H1 (cell line): Measurements from ENCODE around the gene SAMMSON. TPM values are rescaled to one million over a fixed set of nuclear protein-coding genes. Genes with fewer than 3 reads are reported as not detected.

Experiments
- CTCF ChIA-PET: fragments of 300-600 bp; sonication (Branson Sonifier 250); formaldehyde crosslinking; loops from one replicate; lab custom pipeline; 2021; ENCODE audit not compliant: partially characterized antibody; lab: Charles Lee
- POLR2A ChIA-PET: fragments of 300-600 bp; sonication (Branson Sonifier 250); formaldehyde crosslinking; loops from one replicate; lab custom pipeline; 2021; ENCODE audit warnings: inconsistent platforms; ENCODE audit not compliant: partially characterized antibody; lab: Charles Lee
- DNase-seq, 2 experiments: peaks; one replicate each; pipeline versions ENCODE4 v3.0.0 to v3.0.0-alpha.2; 2010 to 2022; ENCODE audit warnings: low spot score in 2 of 2, low read depth in 1 of 2, mixed read lengths in 1 of 2
- FAIRE-seq: peaks from 2 replicates; lab custom pipeline; 2011; peaks lifted over from hg19 to GRCh38; lab: Jason Lieb, UNC
- H2AFZ ChIP-seq: 2 replicates; pipeline ENCODE4 v1.8.1; 2012; ENCODE audit warnings: low read length, inconsistent platforms
- H2AK5ac ChIP-seq: 2 replicates; pipeline ENCODE4 v1.6.1; 2013; ENCODE audit warnings: low read depth, low read length
- H2BK120ac ChIP-seq: replicated peaks from 2 replicates; pipeline ENCODE3; 2013; ENCODE audit warnings: low read depth, low read length, inconsistent platforms
- H2BK12ac ChIP-seq: 2 replicates; pipeline ENCODE4 v1.6.1; 2013; ENCODE audit warnings: low read depth, low read length
- H2BK15ac ChIP-seq: 2 replicates; pipeline ENCODE4 v1.6.1; 2013; ENCODE audit warnings: low read length
- H2BK20ac ChIP-seq: 2 replicates; pipeline ENCODE4 v1.6.1; 2013; ENCODE audit warnings: low read length
- H2BK5ac ChIP-seq: 2 replicates; pipeline ENCODE4 v1.6.1; 2013; ENCODE audit warnings: low read depth, low read length
- H3K14ac ChIP-seq: 2 replicates; pipeline ENCODE4 v1.6.1; 2013; ENCODE audit warnings: inconsistent platforms; ENCODE audit not compliant: insufficient read length
- H3K18ac ChIP-seq: 2 replicates; pipeline ENCODE4 v1.6.1; 2013; ENCODE audit warnings: low read length; ENCODE audit errors: extremely low read depth
- H3K23ac ChIP-seq: 2 replicates; pipeline ENCODE4 v1.6.1; 2013; ENCODE audit warnings: inconsistent platforms; ENCODE audit not compliant: insufficient read length
- H3K23me2 ChIP-seq: 2 replicates; pipeline ENCODE4 v1.6.1; 2013; ENCODE audit warnings: low read depth, low read length
- H3K27ac ChIP-seq: 2 replicates; pipeline ENCODE4 v1.6.1; 2011; ENCODE audit warnings: low read depth, low read length, inconsistent platforms
- H3K27me3 ChIP-seq, 4 experiments: replicated peaks in 1 of 4; 1 replicate in 1 of 4; 2 replicates in 3 of 4; pipeline versions ENCODE4 v1.6.1 to v1.8.1; 2011 to 2013; ENCODE audit warnings: low read length in 3 of 4, mild to moderate bottlenecking in 3 of 4, inconsistent platforms in 2 of 4, mixed read lengths in 2 of 4, moderate library complexity in 1 of 4; ENCODE audit not compliant: control insufficient read depth in 3 of 4, insufficient read depth in 3 of 4; ENCODE audit errors: extremely low read depth in 1 of 4
- H3K36me3 ChIP-seq, 4 experiments: 2 replicates each; pipeline versions ENCODE4 v1.6.1 to v1.8.1; 2011 to 2013; ENCODE audit warnings: mild to moderate bottlenecking in 4 of 4, low read length in 3 of 4, moderate library complexity in 2 of 4, control low read depth in 1 of 4, inconsistent platforms in 1 of 4; ENCODE audit not compliant: insufficient read depth in 4 of 4, control insufficient read depth in 2 of 4
- H3K4ac ChIP-seq: replicated peaks from 2 replicates; pipeline ENCODE3; 2013; ENCODE audit warnings: low read length, low read depth, mixed read lengths, inconsistent platforms; ENCODE audit not compliant: insufficient read length
- H3K4me1 ChIP-seq, 4 experiments: replicated peaks in 1 of 4; 1 replicate in 1 of 4; 2 replicates in 3 of 4; pipeline versions ENCODE4 v1.6.1 to v1.8.1; 2011 to 2013; ENCODE audit warnings: low read length in 3 of 4, inconsistent platforms in 2 of 4, mixed read lengths in 1 of 4; ENCODE audit not compliant: insufficient read depth in 4 of 4, control insufficient read depth in 3 of 4
- H3K4me2 ChIP-seq, 2 experiments: 2 replicates each; pipeline versions ENCODE4 v1.6.1 to v1.8.1; 2011 to 2013; ENCODE audit warnings: low read depth in 2 of 2, low read length in 2 of 2, control low read depth in 1 of 2, inconsistent platforms in 1 of 2, mild to moderate bottlenecking in 1 of 2; ENCODE audit not compliant: insufficient read depth in 1 of 2
- H3K4me3 ChIP-seq, 4 experiments: fragments of 200-600, 300-600 bp in 1 of 4; sonication (generic), shearing (Covaris generic), sonication (Bioruptor Twin) in 1 of 4; 2 replicates each; pipeline versions ENCODE4 v1.5.1 to v1.8.1; 2011 to 2016; ENCODE audit warnings: low read length in 4 of 4, low read depth in 3 of 4, control low read depth in 2 of 4, inconsistent platforms in 2 of 4, mild to moderate bottlenecking in 2 of 4, mixed read lengths in 1 of 4, moderate library complexity in 1 of 4; ENCODE audit not compliant: insufficient read depth in 2 of 4; ENCODE audit errors: extremely low read depth in 1 of 4
- H3K56ac ChIP-seq: replicated peaks from 2 replicates; pipeline ENCODE3; 2013; ENCODE audit warnings: low read depth, mild to moderate bottlenecking, mixed read lengths, low read length, inconsistent platforms; ENCODE audit not compliant: insufficient read length
- H3K79me1 ChIP-seq: 2 replicates; pipeline ENCODE4 v1.6.1; 2013; ENCODE audit warnings: low read depth, low read length, control low read depth
- H3K79me2 ChIP-seq, 2 experiments: 2 replicates each; pipeline versions ENCODE4 v1.6.1 to v1.8.1; 2012 to 2013; ENCODE audit warnings: low read length in 2 of 2, mild to moderate bottlenecking in 2 of 2, inconsistent platforms in 1 of 2; ENCODE audit not compliant: insufficient read depth in 2 of 2, control insufficient read depth in 1 of 2
- H3K9ac ChIP-seq, 4 experiments: replicated peaks in 1 of 4; 1 replicate in 1 of 4; 2 replicates in 3 of 4; pipeline versions ENCODE4 v1.6.1 to v1.8.1; 2011 to 2013; ENCODE audit warnings: low read depth in 3 of 4, low read length in 3 of 4, control low read depth in 2 of 4, mild to moderate bottlenecking in 2 of 4, moderate library complexity in 2 of 4, inconsistent platforms in 1 of 4; ENCODE audit errors: extremely low read depth in 1 of 4
- H3K9me3 ChIP-seq, 2 experiments: 2 replicates each; pipeline versions ENCODE4 v1.6.1 to v1.8.1; 2012 to 2013; ENCODE audit warnings: mild to moderate bottlenecking in 2 of 2, moderate library complexity in 2 of 2, control low read depth in 1 of 2, inconsistent platforms in 1 of 2, low read depth in 1 of 2, low read length in 1 of 2, mixed read lengths in 1 of 2; ENCODE audit not compliant: insufficient read depth in 2 of 2
- H4K20me1 ChIP-seq, 2 experiments: replicated peaks in 1 of 2; 2 replicates each; pipeline versions ENCODE3 to v1.8.1; 2011 to 2013; ENCODE audit warnings: inconsistent platforms in 2 of 2, low read length in 2 of 2, mild to moderate bottlenecking in 1 of 2; ENCODE audit not compliant: insufficient read depth in 2 of 2, control insufficient read depth in 1 of 2
- H4K5ac ChIP-seq: 2 replicates; pipeline ENCODE4 v1.6.1; 2013; ENCODE audit warnings: low read length, low read depth, mixed read lengths, inconsistent platforms; ENCODE audit not compliant: insufficient read length
- H4K8ac ChIP-seq: 2 replicates; pipeline ENCODE4 v1.8.0; 2013; ENCODE audit warnings: mild to moderate bottlenecking, moderate library complexity, low read length, inconsistent platforms; ENCODE audit not compliant: insufficient read depth; ENCODE audit errors: extremely low read depth
- H4K91ac ChIP-seq: replicated peaks from 2 replicates; pipeline ENCODE3; 2013; ENCODE audit warnings: low read length, mixed read lengths, inconsistent platforms; ENCODE audit not compliant: insufficient read length
- EGR1 ChIP-seq: IDR thresholded peaks from 2 replicates; pipeline ENCODE4 v1.6.1; 2011; ENCODE audit warnings: low read depth, low read length, borderline replicate concordance
- GABPA ChIP-seq: IDR thresholded peaks from 2 replicates; pipeline ENCODE4 v1.6.1; 2011; ENCODE audit warnings: mild to moderate bottlenecking, low read length, moderate library complexity, borderline replicate concordance; ENCODE audit not compliant: insufficient read depth
- KDM4A ChIP-seq: IDR thresholded peaks from one replicate; pipeline ENCODE4 v1.7.1; 2012; ENCODE audit warnings: low read depth, mild to moderate bottlenecking, moderate library complexity, low read length, inconsistent platforms; ENCODE audit not compliant: severe bottlenecking
- POU5F1 ChIP-seq: IDR thresholded peaks from 2 replicates; pipeline ENCODE4 v1.6.1; 2011; ENCODE audit warnings: low read depth, mild to moderate bottlenecking, low read length, moderate library complexity
- RBBP5 ChIP-seq: IDR thresholded peaks from 2 replicates; pipeline ENCODE4 v1.7.1; 2012; ENCODE audit warnings: low read depth, mild to moderate bottlenecking, inconsistent platforms, low read length, moderate library complexity, borderline replicate concordance
- SIRT6 ChIP-seq: IDR thresholded peaks from one replicate; pipeline ENCODE4 v1.7.1; 2012; ENCODE audit warnings: low read length, inconsistent platforms
- SP1 ChIP-seq: IDR thresholded peaks from 2 replicates; pipeline ENCODE4 v1.6.1; 2011; ENCODE audit warnings: low read depth, low read length
- WGBS, 2 experiments: shearing (Covaris generic) in 1 of 2; methylation state at CpG; one replicate each; pipeline versions ENCODE4 v1.1.6 to v1.1.7; 2013 to 2015; ENCODE audit warnings: low lambda C conversion rate in 2 of 2, mixed read lengths in 2 of 2, inconsistent platforms in 1 of 2, low coverage in 1 of 2, missing lambda C conversion rate in 1 of 2; ENCODE audit not compliant: insufficient replicate concordance in 2 of 2, insufficient coverage in 1 of 2, insufficient read length in 1 of 2; ENCODE audit errors: extremely low coverage in 1 of 2, missing lambda C conversion rate in 1 of 2; 5-methylcytosine and 5-hydroxymethylcytosine counted together
- polyA plus RNA-seq, 7 experiments: library from polyadenylated mRNA; depleted of rRNA in 3 of 7; stranded (reverse) in 5 of 7; unstranded in 2 of 7; fragments of >200 nt in 5 of 7; fragments of 200-250 nt in 2 of 7; gene quantifications; 1 replicate in 5 of 7; 2 replicates in 1 of 7; 4 replicates in 1 of 7; pipeline versions ENCODE4 v1.2.1 to v1.2.3, GENCODE V29; 2011 to 2013; ENCODE audit warnings: missing spikeins in 2 of 7, mixed read lengths in 2 of 7
- total RNA-seq: library from RNA; stranded (reverse); fragmentation: NEBNext Ultra II Directional; extraction: Animal tissue kit (Norgen Biotek cat#: 25700); gene quantifications from 2 replicates; pipeline ENCODE4 v1.2.1, GENCODE V29; 2021

SAMMSON gene
- total and polyA plus RNA-seq, 2 of the 8 experiments (the other 6 are each of a cell fraction or from before 2014, with no cell fraction given) = not detected

- FAIRE-seq (no peak), DNase-seq (no peak)
- no peak overlapping the region for H4K5ac ChIP-seq
- H4K91ac ChIP-seq = no peak overlapping the region
- TF ChIP-seq GABPA (no peak), SP1 (no peak), EGR1 (no peak), KDM4A (no peak), RBBP5 (no peak), SIRT6 (no peak), POU5F1 (no peak)
- no peak overlapping the region for H2AK5ac ChIP-seq
- no peak overlapping the region for H3K4me3 ChIP-seq
- no peaks in the 10 kb centered on the region for H3K36me3 ChIP-seq
- no peak overlapping the region for H2BK12ac ChIP-seq
- H4K8ac ChIP-seq = no peak overlapping the region
- H3K23ac ChIP-seq = no peak overlapping the region
- H2BK20ac ChIP-seq = no peak overlapping the region
- H3K9ac ChIP-seq = no peak overlapping the region
- H3K4me2 ChIP-seq = no peak overlapping the region
- no peaks in the 10 kb centered on the region for H3K27me3 ChIP-seq
- no peaks in the 10 kb centered on the region for H3K9me3 ChIP-seq
- no peaks in the 10 kb centered on the region for H3K79me1 ChIP-seq
- no peaks in the 10 kb centered on the region for H3K4me1 ChIP-seq
- H2BK120ac ChIP-seq = no peak overlapping the region
- ChIA-PET POLR2A (no interaction called here), CTCF (no interaction called here)
- no peaks in the 10 kb centered on the region for H4K20me1 ChIP-seq
- no peak overlapping the region for H3K14ac ChIP-seq
- no peak overlapping the region for H3K4ac ChIP-seq
- H3K23me2 ChIP-seq = no peaks in the 10 kb centered on the region
- H2BK15ac ChIP-seq = no peak overlapping the region
- WGBS, 2 experiments = 90% methylated on average over 2 of the region's 2 CpGs; no CpG with 5 or more reads in 1 of the 2 experiments
- no peaks in the 10 kb centered on the region for H3K79me2 ChIP-seq
- no peak overlapping the region for H3K56ac ChIP-seq
- no peak overlapping the region for H3K27ac ChIP-seq
- H3K18ac ChIP-seq = no peak overlapping the region
- no peak overlapping the region for H2BK5ac ChIP-seq
- no peak overlapping the region for H2AFZ ChIP-seq
Observed at GRCh38 chr3:70010346-70010745, 10.8 kb downstream of the SAMMSON start.
